ENCODE results near the gene CASP4. TPM values are rescaled to one million over a fixed set of nuclear protein-coding genes. Genes with fewer than 3 reads are reported as not detected.

CASP4 gene
- total and polyA plus RNA-seq, 2 experiments from 2014 or later: 0.35 TPM; not detected in 1

GRCh38 chr11:104912102-104912501, 56.3 kb downstream of the CASP4 start:
- Histone ChIP-seq H3K27ac (ENCODE audit: low read depth) (no peak overlapping the region), H2AFZ (no peak overlapping the region), H3K4me2 (no peak overlapping the region), H3K36me3 (ENCODE audit: insufficient read depth) (no peaks in the 10 kb centered on the region; the same call in 1 of the 2 replicates), H3K79me2 (replicated peaks; ENCODE audit: insufficient read depth) (no peaks in the 10 kb centered on the region), H3K4me3 (no peak overlapping the region), H3K27me3 (ENCODE audit: insufficient read depth) (no peaks in the 10 kb centered on the region), H4K20me1 (replicated peaks; ENCODE audit: insufficient read depth) (no peaks in the 10 kb centered on the region), H3K4me1 (ENCODE audit: insufficient read depth) (no peaks in the 10 kb centered on the region), H3F3A (replicated peaks; ENCODE audit: low read depth) (no peaks in the 10 kb centered on the region), H3K9me2 (ENCODE audit: insufficient read depth) (peaks cover 2% of the 10 kb centered on the region; the same call in 1 of the 2 replicates)
- TF ChIP-seq JUNB (IDR thresholded peaks at IDR 0.05; ENCODE audit: unreplicated experiment) (no peak), STAT1 (IDR thresholded peaks at IDR 0.05; ENCODE audit: unreplicated experiment) (no peak), CTCF (conservative IDR thresholded peaks at IDR 0.05; ENCODE audit: low read depth in 2 of 2) (no peak), ZNF462 (CRISPR knock-in tag; IDR thresholded peaks at IDR 0.05) (no peak), REST (IDR thresholded peaks at IDR 0.05; ENCODE audit: unreplicated experiment) (no peak), EZH2 (IDR thresholded peaks at IDR 0.05; ENCODE audit: low read depth, unreplicated experiment) (no peak), POLR2AphosphoS5 (IDR thresholded peaks at IDR 0.05; ENCODE audit: low read depth) (no peak), EZH2phosphoT487 (IDR thresholded peaks at IDR 0.05; ENCODE audit: unreplicated experiment) (no peak), ZNF114 (CRISPR knock-in tag; IDR thresholded peaks at IDR 0.05) (no peak), NANOG (IDR thresholded peaks at IDR 0.05; ENCODE audit: borderline replicate concordance) (no peak), CREB1 (CRISPR knock-in tag; IDR thresholded peaks at IDR 0.05; ENCODE audit: low read depth) (no peak), ZNF331 (CRISPR knock-in tag; IDR thresholded peaks at IDR 0.05; ENCODE audit: low read depth) (no peak), ETS1 (IDR thresholded peaks at IDR 0.05) (no peak)
- no peaks in the 10 kb centered on the region for H3K4me1 Mint-ChIP-seq
- DNase-seq (ENCODE audit: low spot score): no peak
- no peak overlapping the region for H3K4me3 Mint-ChIP-seq
- H3K36me3 Mint-ChIP-seq (ENCODE audit: low read depth): no peaks in the 10 kb centered on the region
- peaks cover 5% of the 10 kb centered on the region for H3K27me3 Mint-ChIP-seq (ENCODE audit: insufficient read depth, low read depth, poor library complexity)
- no peaks in the 10 kb centered on the region for H3K9me3 Mint-ChIP-seq
- peak overlapping the region; percentile 75 for H3K27ac Mint-ChIP-seq
- ATAC-seq: no peak

Data from GM23338 (cell line).